PC-9 (cell line): ENCODE results near the gene FICD. TPM values are rescaled to one million over a fixed set of nuclear protein-coding genes. Genes with fewer than 3 reads are reported as not detected.

Experiments
- BruUV-seq: library from RNA; stranded (reverse); fragments of 400-500 nt; replicated peaks from 2 replicates; lab custom pipeline; 2021; lab: Mats Ljungman, UMichigan
- CTCF ChIA-PET: fragments of 300-600 bp; sonication (Branson Sonifier 250); formaldehyde crosslinking; loops from one replicate; lab custom pipeline; 2022; ENCODE audit warnings: antibody characterized with exemption; lab: Charles Lee
- POLR2A ChIA-PET: fragments of 300-600 bp; sonication (Branson Sonifier 250); formaldehyde crosslinking; loops from one replicate; lab custom pipeline; 2022; ENCODE audit warnings: antibody characterized with exemption; ENCODE audit not compliant: unreplicated experiment; lab: Charles Lee
- DNase-seq, 2 experiments: peaks; one replicate each; pipeline versions ENCODE4 v3.0.0 to v3.0.0-alpha.2; 2015 to 2022; ENCODE audit warnings: mixed read lengths in 1 of 2
- H2AFZ ChIP-seq: fragments of 200-600 bp; sonication (generic); 2 replicates; pipeline ENCODE4 v1.8.1; 2017; ENCODE audit warnings: antibody characterized with exemption
- H3F3A ChIP-seq: fragments of 200-600 bp; sonication (generic); 2 replicates; pipeline ENCODE4 v1.8.1; 2017; ENCODE audit warnings: antibody characterized with exemption, mild to moderate bottlenecking, low read depth; ENCODE audit not compliant: insufficient read depth
- H3K27ac ChIP-seq: fragments of 200-600 bp; sonication (generic); 2 replicates; pipeline ENCODE4 v1.6.1; 2016; ENCODE audit warnings: mixed run types
- H3K27me3 ChIP-seq: fragments of 200-600 bp; sonication (generic); 2 replicates; pipeline ENCODE4 v1.6.1; 2016; ENCODE audit warnings: low read depth, mixed run types; ENCODE audit not compliant: insufficient read depth
- H3K36me3 ChIP-seq: fragments of 200-600 bp; sonication (generic); 2 replicates; pipeline ENCODE4 v1.6.1; 2016; ENCODE audit warnings: low read depth, mixed run types
- H3K4me1 ChIP-seq: fragments of 200-600 bp; sonication (generic); replicated peaks from 2 replicates; pipeline ENCODE4 v1.6.1; 2016; ENCODE audit warnings: mixed run types; ENCODE audit not compliant: insufficient read depth
- H3K4me2 ChIP-seq: fragments of 200-600 bp; sonication (generic); 2 replicates; pipeline ENCODE4 v1.6.1; 2017; ENCODE audit warnings: mixed run types
- H3K4me3 ChIP-seq: fragments of 200-600 bp; sonication (generic); 2 replicates; pipeline ENCODE4 v1.6.1; 2016; ENCODE audit warnings: mixed run types
- H3K79me2 ChIP-seq: fragments of 200-600 bp; sonication (generic); 2 replicates; pipeline ENCODE4 v1.6.1; 2017; ENCODE audit warnings: low read depth, mixed run types
- H3K9me2 ChIP-seq: fragments of 200-600 bp; sonication (generic); 2 replicates; pipeline ENCODE4 v1.8.1; 2017; ENCODE audit warnings: mild to moderate bottlenecking; ENCODE audit not compliant: insufficient read depth
- H3K9me3 ChIP-seq: fragments of 200-600 bp; sonication (generic); 2 replicates; pipeline ENCODE4 v1.8.1; 2016; ENCODE audit warnings: low read depth; ENCODE audit not compliant: insufficient read depth
- H4K20me1 ChIP-seq: fragments of 200-600 bp; sonication (generic); 2 replicates; pipeline ENCODE4 v1.8.1; 2017; ENCODE audit not compliant: insufficient read depth
- EZH2 ChIP-seq: fragments of 200-600 bp; sonication (generic); IDR thresholded peaks from 2 replicates; pipeline ENCODE4 v1.8.0; 2017; ENCODE audit warnings: antibody characterized with exemption, low read depth
- intact Hi-C: fragments of 100-400 bp; cut with micrococcal nuclease; formaldehyde crosslinking; loops from one replicate; pipeline ENCODE4 v1.10.0; 2022; ENCODE audit not compliant: unreplicated experiment
- total RNA-seq: library from RNA; stranded (reverse); gene quantifications from 2 replicates; pipeline ENCODE4 v1.2.3, GENCODE V29; 2021
- TF ChIP-seq, protein P1 (sequence below): fragments of 200-600 bp; sonication (generic); conservative IDR thresholded peaks from 2 replicates; pipeline ENCODE4 v1.6.1; 2017; ENCODE audit warnings: mixed run types, antibody characterized with exemption, mild to moderate bottlenecking, moderate library complexity

The FICD gene
- total RNA-seq, 1 experiment from 2014 or later: 1.9 TPM

DNA sequence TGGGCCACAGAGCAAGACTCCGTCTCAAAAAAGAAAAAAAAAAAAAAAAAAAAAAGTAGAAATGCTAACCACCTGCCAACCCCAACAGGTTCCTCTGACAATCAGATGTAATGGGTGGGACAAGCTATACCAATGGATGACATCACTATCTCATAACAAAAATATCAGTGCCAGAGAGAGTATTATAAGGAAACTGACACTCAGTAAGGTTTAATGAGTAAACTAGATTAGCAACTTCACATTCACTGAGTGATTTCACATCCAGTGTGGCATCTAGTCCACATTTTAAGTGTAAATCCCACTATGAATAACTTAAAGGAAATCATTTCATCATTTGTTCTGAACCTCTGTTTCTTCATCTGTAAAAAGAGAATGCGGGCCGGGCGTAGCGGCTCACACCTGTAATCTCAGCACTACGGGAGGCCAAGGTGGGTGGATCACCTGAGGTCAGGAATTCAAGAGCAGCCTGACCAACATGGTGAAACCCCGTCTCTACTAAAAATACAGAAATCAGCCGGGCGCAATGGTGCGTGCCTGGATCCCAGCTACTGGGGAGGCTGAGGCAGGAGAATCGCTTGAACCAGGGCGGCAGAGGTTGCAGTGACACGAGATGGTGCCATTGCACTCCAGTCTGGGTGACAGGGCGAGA lies 44.1 kb downstream of the FICD start:
- intact Hi-C loops: no loop called here
- Histone ChIP-seq H3K79me2 (peaks cover 83% of the 10 kb centered on the region), H3K9me2 (no peaks in the 10 kb centered on the region), H4K20me1 (peaks cover 47% of the 10 kb centered on the region), H3K4me3 (peak overlapping the region; percentile 72; the same call in 1 of the 2 replicates), H3K4me2 (peak overlapping the region; percentile 87), H3K4me1 (peaks cover 15% of the 10 kb centered on the region), H3K27me3 (no peaks in the 10 kb centered on the region), H2AFZ (no peak overlapping the region), H3F3A (0 out of 2 replicates have a peak, but pooled peaks cover 10% of the 10 kb centered on the region), H3K27ac (no peak overlapping the region), H3K36me3 (0 out of 2 replicates have a peak, but pooled peaks cover 9% of the 10 kb centered on the region), H3K9me3 (no peaks in the 10 kb centered on the region)
- no peak for TF ChIP-seq EZH2
- TF ChIP-seq, protein P1, sequence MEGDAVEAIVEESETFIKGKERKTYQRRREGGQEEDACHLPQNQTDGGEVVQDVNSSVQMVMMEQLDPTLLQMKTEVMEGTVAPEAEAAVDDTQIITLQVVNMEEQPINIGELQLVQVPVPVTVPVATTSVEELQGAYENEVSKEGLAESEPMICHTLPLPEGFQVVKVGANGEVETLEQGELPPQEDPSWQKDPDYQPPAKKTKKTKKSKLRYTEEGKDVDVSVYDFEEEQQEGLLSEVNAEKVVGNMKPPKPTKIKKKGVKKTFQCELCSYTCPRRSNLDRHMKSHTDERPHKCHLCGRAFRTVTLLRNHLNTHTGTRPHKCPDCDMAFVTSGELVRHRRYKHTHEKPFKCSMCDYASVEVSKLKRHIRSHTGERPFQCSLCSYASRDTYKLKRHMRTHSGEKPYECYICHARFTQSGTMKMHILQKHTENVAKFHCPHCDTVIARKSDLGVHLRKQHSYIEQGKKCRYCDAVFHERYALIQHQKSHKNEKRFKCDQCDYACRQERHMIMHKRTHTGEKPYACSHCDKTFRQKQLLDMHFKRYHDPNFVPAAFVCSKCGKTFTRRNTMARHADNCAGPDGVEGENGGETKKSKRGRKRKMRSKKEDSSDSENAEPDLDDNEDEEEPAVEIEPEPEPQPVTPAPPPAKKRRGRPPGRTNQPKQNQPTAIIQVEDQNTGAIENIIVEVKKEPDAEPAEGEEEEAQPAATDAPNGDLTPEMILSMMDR: no peak
- BruUV-seq: no TSS peak
- POLR2A ChIA-PET: no interaction called here
- CTCF ChIA-PET: no interaction called here
- no peak for DNase-seq

DNA sequence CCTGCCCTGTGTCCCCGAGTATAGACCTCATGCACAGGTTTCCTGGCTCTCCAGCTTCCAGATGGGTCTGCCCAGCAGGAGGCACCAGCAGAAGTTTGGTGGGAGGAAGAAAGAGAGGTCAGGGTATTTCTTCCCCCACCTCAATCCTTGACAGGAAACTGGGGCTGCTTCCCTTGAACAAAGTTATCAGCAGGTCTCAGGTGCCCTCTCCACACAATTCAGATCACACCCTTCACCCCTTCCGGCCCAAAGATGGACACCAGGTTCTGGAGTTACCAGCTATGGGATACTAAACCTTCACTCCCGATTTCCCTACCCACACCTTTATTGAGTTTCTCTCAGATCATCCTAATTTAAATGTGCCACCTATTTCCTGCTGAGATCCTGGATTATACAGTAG lies 44.7 kb downstream of the FICD start:
- intact Hi-C loops: loop anchor here (10.0 kb wide), 1 partner anchor 105 kb away; no protein-coding TSS in a partner anchor
- ChIA-PET CTCF (no interaction called here), POLR2A (no interaction called here)
- Histone ChIP-seq H3K9me2 (no peaks in the 10 kb centered on the region), H3K4me1 (peaks cover 15% of the 10 kb centered on the region), H2AFZ (no peak overlapping the region), H3K27me3 (no peaks in the 10 kb centered on the region), H3F3A (0 out of 2 replicates have a peak, but pooled peaks cover 8% of the 10 kb centered on the region), H3K4me2 (peak overlapping the region; percentile 87), H3K9me3 (no peaks in the 10 kb centered on the region), H4K20me1 (peaks cover 45% of the 10 kb centered on the region), H3K27ac (peak overlapping the region; percentile 85), H3K4me3 (peak overlapping the region; percentile 72), H3K36me3 (peaks cover 15% of the 10 kb centered on the region; the same call in 1 of the 2 replicates), H3K79me2 (peaks cover 83% of the 10 kb centered on the region)
- DNase-seq: no peak
- TF ChIP-seq, protein P1: no peak
- TF ChIP-seq EZH2: no peak
- no TSS peak for BruUV-seq

DNA sequence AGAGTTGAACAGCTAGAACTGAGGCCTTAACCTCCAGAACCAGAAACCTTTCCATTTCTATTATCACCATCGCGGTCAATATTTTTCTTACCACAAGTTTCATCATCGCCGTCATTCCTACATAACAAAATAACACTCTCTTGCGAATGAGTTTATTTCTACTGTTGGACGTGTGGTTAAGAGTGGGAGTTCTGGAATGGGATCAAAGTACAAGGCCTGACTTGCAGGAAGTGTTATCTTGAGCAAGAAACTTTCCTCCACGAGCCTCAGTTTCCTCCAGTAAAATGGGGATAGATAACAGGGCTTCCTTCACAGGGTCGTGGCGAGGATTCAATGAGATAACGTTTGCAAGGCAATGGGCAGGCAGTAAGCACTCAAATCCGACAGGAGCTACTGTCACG lies 45.2 kb downstream of the FICD start:
- Histone ChIP-seq H3K4me1 (peaks cover 16% of the 10 kb centered on the region), H3K27me3 (no peaks in the 10 kb centered on the region), H4K20me1 (peaks cover 39% of the 10 kb centered on the region), H3K79me2 (peaks cover 77% of the 10 kb centered on the region), H3K9me3 (no peaks in the 10 kb centered on the region), H3K9me2 (no peaks in the 10 kb centered on the region), H3K36me3 (peaks cover 15% of the 10 kb centered on the region; the same call in 1 of the 2 replicates), H3K4me2 (peak overlapping the region; percentile 87), H3K27ac (peak overlapping the region; percentile 85), H2AFZ (peak overlapping the region; percentile 93), H3K4me3 (peak overlapping the region; percentile 72), H3F3A (peaks cover 13% of the 10 kb centered on the region; the same call in 1 of the 2 replicates)
- no peak for DNase-seq
- TF ChIP-seq EZH2: no peak
- CTCF ChIA-PET: no interaction called here
- BruUV-seq: TSS peak; percentile 38
- intact Hi-C loops: loop anchor here (10.0 kb wide), 1 partner anchor 104 kb away; no protein-coding TSS in a partner anchor
- POLR2A ChIA-PET: no interaction called here
